GM18507 (cell line): ENCODE results near the gene TUBA3D.
A peak's percentile ranks its signal among the peaks of the same experiment; 100 is the strongest.
"Not testable (repeated sequence)": the region's sequence is repeated elsewhere in the genome, so short reads cannot be mapped to it uniquely, and the experiment has no call there.

ENCODE experiments used
- DNase-seq: peaks from one replicate; pipeline ENCODE4 v3.0.0; 2011; ENCODE audit warnings: low read depth; ENCODE audit not compliant: insufficient read length; ENCODE audit errors: extremely low spot score
- FAIRE-seq: peaks from 2 replicates; lab custom pipeline; 2011; peaks lifted over from hg19 to GRCh38; lab: Jason Lieb, UNC

TUBA3D gene

DNA sequence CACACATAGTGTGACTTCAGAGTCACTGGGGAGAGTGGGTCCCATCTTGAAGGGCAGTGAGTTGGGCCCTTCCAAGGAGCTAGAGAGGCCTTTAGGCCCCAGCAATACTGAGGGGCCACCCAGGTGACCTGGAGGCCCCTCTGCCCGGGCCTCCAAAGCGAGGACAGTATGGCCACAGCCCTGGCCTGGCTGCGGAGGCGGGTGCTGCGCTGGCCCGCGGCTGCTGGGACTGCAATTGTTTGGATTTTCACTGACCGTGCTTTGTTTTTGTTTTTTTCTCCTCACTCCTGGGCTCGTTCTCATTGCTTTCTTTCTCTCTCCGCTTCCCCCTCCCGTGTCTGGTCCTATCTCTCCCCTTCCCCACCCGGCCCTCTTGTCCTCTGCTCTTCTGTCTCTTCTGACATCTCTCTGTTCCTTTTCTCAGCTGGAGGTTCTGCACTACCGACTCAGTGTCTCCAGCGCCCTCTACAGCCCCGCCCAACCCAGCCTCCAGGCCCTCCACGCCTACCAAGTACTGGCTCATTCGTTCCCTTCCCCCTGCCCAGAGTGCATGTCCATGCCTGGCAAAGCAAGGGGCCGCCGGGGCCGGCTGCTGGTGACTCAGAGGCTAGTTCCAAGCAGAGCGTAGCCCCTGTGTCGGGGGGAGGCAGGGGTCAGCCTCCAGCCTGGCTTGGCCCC, 35.5 kb downstream of the TUBA3D start:
- not testable (repeated sequence) for DNase-seq, FAIRE-seq

DNA sequence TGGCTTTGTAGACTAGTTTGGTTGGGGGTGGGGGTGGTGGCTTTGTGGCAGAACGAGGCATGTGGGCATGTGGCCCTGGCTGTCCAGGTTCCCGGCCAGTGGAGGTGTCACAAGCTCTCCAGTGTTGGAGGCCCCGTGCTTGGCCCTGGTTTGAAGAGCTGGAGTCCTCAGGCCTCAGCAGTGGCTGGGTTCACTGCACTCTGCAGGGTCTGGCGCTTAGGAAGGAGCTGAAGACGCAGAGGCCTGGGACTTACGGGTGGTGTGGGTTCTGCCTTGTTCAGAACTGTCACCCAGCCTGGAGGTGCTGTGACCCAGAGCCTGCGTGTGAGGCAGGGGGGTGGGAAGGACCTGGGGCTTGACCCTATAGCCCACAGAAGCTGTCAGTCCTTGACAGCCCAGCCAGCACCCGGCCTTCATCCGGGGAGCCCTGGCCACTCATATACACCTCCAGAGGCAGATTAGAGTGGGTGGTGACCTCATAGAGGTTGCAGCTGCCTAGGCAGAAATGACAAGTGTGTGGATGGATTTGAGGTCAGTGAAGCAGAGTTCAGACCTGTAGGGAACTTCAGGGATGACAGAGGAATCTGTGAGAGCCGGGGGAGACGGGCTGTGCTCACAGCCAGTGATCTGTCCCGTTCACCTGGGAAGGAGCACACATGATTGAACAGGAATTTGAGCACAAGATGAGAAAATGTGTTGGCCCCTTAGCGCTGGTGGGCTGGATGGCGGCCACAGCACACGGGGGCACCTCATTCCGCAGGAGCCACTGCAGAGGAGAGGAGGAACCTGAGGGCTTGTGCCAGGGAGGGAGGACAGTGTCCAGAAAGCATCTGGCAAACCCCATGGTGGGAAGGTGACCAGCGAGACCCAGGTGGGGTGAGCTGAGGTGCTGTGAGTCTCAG, 36.3 kb downstream of the TUBA3D start:
- DNase-seq, FAIRE-seq: not testable (repeated sequence)

DNA sequence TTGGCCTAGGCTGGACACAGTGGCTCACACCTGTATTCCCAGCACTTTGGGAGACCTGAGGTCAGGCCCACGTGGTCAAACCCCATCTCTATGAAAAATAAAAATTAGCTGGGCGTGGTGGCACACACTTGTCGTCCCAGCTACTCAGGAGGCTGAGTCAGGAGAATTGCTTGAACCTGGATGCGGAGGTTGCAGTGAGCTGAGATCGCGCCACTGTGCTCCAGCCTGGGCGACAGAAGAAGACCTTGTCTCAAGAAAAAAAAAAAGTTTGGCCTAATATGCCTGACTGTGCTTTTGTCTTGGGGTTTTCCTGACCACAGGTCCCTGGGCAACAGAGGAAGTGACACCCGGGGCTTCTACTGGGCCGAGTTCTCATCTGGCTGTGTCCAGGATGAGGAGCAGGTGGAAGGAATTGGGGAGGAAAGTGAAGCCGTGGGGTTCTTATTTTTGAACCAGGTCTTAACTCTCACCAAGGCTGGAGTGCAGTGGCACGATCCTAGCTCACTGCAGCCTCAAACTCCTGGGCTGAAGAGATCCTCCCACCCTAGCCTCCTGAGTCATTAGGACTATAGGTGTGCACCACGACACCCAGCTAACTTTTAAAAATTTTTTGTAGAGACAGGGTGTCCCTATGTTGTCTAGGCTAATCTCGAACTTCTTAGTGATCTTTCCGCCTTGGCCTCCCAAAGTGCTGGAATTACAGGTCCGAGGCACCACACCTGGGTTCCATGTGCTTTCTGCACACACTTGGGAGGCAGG, 38.7 kb downstream of the TUBA3D start:
- FAIRE-seq: peak; percentile 92

DNA sequence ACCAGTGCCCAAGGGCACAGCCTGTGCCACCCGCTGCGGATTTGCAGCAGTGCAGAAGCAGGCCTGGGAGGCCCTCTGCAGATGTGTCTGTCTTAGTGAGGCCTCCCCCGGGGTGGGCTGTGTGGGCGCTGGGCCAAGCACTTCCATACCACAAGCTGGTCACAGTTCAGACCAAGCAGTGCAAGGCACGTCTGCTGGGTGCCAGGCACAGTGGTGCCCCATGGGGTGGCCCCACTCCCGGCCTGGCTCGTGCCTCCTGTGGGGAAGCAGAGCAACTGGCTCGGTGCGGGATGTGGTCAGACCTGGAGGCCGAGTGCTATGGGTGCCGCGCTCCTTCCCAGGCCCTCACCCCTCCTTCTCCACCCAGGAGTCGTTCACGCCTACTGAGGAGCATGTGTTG, 39.3 kb downstream of the TUBA3D start:
- DNase-seq: not testable (repeated sequence)
- FAIRE-seq: peak; percentile 78

More for the DNA sequence above, 38.7 kb downstream of the TUBA3D start:
- not testable (repeated sequence) for DNase-seq

DNA sequence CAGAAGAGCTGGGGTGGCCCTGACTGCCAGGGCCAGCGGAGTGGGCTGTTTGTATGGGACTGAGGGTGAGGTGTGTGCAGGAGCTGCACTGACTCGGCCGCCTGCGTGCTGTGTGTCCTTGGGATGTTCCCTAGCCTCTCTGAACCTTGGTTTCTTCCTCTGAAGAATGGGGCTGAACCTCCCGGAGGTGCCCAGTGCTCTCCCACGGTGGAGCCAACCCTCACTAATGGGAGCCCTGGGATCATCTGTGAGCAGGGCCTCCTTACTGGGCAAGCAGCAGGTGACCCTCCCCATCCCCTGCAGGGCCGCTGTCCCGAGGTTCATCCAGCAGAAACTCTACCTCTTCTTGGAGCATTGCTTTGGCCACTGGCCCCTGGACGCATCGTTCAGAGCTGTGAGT, 40.1 kb downstream of the TUBA3D start:
- DNase-seq: no peak
- FAIRE-seq: peak; percentile 33

DNA sequence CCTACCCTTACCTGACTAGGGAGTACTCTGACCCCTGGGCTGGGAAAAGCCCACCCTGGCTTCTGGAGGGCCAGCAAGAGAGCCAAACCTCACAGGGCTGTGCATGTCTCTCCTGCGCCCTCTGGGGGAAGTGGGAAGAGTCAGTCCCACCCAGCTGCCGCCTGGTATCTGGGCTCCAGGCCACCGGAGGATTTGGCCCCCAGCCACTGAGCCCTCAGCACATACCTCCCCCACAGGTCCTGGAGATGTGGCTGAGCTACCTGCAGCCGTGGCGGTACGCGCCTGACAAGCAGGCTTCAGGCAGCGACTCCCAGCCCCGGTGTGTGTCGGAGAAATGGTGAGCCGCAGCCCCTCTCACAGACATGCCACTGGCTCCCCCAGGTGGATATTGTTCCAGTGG, 40.7 kb downstream of the TUBA3D start:
- not testable (repeated sequence) for FAIRE-seq, DNase-seq

- no peak for FAIRE-seq
Observed at GRCh38 chr2:131517106-131517831, 41.4 kb downstream of the TUBA3D start.

GRCh38 chr2:131517856-131518255, 41.9 kb downstream of the TUBA3D start:
- not testable (repeated sequence) for FAIRE-seq

More at GRCh38 chr2:131517106-131517831, 41.4 kb downstream of the TUBA3D start:
- no peak for DNase-seq

GRCh38 chr2:131518531-131518930, 42.6 kb downstream of the TUBA3D start:
- FAIRE-seq, DNase-seq: not testable (repeated sequence)

More at GRCh38 chr2:131517856-131518255, 41.9 kb downstream of the TUBA3D start:
- DNase-seq: not testable (repeated sequence)

GRCh38 chr2:131519466-131519865, 43.5 kb downstream of the TUBA3D start:
- no peak for FAIRE-seq
- DNase-seq: no peak

DNA sequence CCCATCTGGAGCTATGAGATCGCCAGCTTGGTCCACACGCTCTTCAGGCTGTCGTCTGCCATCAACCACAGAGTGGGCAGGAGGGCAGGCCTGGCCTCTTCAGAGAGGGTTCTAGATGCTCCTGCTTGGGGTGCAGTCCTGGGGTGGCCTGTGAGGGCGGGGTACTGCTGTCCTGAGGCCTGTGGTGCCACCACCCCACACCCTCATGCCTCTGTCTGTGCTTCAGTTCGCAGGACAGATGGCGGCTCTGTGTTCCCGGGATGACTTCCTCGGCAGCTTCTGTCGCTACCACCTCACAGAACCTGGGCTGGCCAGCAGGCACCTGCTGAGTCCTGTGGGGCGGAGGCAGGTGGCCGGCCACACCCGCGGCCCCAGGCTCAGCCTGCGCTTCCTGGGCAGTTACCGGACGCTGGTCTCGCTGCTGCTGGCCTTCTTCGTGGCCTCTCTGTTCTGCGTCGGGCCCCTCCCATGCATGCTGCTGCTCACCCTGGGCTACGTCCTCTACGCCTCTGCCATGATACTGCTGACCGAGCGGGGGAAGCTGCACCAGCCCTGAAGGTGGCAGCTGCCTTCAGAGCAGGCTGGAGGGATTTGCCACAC, 44.1 kb downstream of the TUBA3D start:
- DNase-seq, FAIRE-seq: not testable (repeated sequence)

DNA sequence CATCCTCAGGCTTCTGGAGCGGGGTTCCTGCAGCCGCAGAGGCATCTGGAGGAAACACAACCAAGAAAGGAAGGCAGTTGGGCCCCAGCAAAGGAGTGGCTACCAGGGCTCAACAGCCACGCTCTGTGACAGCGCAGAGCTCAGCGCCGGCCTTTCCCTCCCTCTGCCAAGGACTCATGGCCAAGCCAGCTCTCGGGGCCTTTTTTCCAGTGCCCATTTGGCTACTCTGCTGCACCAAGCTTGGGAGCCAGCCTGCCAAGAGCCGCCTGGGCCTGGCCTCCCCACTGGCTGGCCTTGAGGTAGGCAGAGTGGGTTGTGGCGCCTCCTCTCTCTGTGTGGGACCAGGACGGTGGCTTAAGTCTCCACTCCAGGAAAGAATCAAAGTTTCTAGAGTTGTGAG, 44.6 kb downstream of the TUBA3D start:
- DNase-seq: no peak
- FAIRE-seq: no peak

DNA sequence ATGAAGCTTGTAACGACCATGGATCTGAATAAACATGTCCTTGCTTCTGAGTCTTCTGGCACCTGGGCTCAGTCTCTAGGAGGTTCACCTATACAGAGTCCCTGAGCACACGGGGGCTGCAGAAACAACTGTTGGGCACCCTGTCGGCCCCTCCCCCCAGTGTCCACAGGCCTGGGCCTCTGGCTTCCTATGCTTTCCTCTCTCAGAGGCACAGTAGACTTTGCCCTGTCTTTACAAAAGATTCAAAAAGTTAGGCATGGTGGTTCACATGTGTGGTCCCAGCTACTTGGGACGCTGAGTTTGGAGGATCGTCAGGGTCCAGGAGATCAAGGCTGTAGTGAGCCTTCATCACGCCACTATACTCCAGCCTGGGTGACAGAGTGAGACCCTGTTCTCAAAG, 45.6 kb downstream of the TUBA3D start:
- not testable (repeated sequence) for FAIRE-seq

DNA sequence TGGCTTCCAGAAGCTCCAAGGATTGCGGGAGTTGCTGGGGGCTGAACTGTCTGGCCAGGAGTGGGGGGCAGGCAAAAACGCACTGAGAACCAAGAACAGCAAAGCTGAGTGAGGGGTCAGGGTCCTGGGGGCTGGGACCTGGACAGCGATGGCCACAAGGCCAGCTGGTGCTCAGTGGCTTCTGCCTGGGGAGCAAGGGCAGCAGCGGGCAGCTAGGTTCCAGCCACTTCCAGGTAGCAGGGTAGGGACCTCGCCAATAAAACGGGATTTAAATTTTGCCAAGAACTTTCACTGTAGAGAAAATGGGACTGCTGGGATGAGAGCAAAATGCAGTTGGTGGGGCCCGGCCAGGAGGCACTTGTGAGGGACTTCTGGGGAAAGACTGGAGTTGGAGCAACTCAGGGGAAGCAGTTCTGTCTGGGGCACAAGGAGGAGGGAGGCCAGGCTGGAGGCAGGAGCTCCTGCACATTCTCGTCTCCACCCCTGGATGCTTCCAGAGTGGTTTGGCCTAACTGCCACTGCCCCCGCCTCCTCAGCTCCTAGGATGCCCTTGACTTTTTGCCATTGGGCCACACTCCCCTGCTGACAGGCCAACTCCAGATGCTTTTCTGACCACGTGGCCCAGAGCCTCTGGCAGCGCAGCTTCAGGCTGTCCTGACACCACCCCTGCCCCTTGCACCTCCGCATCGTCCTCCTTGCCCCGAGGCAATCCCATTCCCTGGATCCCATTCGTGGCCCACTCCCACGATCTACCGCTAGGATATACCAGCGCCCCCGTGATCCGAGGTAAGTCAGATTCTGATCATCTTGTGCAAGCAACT, 46.3 kb downstream of the TUBA3D start:
- no peak for FAIRE-seq
- no peak for DNase-seq

More for the DNA sequence above, 45.6 kb downstream of the TUBA3D start:
- not testable (repeated sequence) for DNase-seq

DNA sequence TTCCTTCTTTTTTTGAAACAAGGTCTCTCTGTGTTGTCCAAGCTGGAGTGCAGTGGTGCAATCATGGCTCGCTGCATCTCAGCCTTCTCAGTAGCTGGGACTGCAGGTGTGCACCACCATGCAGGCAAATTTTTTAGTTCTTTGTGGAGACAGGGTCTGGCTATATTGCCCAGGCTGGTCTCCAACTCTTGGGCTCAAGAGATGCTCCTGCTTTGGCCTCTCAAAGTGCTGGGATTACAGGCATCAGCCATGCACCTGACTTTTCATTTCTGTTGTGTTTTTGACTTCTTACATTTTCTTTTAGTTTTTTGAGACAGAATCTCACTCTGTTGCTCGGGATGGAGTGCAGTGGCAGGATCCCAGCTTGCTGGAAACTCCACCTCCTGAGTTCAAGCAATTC, 49.3 kb downstream of the TUBA3D start:
- not testable (repeated sequence) for DNase-seq, FAIRE-seq

GRCh38 chr2:131527131-131528001, 51.4 kb downstream of the TUBA3D start, which contains the start of gene CCDC74A:
Gene CCDC74A (plus strand): TSS chr2:131527888. CDS start chr2:131527971, 83 bp downstream.
- not testable (repeated sequence) for DNase-seq
- peak; percentile 86 for FAIRE-seq
